ENCODE measurements around the gene DCTN2. TPM values are rescaled to one million over a fixed set of nuclear protein-coding genes. Genes with fewer than 3 reads are reported as not detected.

DCTN2 gene
- total RNA-seq, 1 donor from 2014 or later: 65.8 TPM

DNA sequence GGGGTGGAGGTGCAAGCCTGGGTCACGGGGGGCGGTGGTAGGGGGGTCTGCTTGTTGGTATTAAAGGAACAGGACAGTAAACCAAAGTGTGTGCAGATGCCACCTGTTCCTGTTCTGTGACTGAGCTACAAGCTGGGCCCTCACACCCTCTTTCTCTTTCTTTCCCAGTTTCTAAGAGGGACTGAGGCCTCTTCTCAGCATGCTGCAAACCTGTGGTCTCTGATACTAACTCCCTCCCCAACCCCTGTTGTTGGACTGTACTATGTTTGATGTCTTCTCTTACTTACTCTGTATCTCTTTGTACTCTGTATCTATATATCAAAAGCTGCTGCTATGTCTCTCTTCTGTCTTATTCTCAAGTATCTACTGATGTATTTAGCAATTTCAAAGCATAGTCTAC, 37.1 kb upstream of the DCTN2 start:
- FAIRE-seq: no peak

DNA sequence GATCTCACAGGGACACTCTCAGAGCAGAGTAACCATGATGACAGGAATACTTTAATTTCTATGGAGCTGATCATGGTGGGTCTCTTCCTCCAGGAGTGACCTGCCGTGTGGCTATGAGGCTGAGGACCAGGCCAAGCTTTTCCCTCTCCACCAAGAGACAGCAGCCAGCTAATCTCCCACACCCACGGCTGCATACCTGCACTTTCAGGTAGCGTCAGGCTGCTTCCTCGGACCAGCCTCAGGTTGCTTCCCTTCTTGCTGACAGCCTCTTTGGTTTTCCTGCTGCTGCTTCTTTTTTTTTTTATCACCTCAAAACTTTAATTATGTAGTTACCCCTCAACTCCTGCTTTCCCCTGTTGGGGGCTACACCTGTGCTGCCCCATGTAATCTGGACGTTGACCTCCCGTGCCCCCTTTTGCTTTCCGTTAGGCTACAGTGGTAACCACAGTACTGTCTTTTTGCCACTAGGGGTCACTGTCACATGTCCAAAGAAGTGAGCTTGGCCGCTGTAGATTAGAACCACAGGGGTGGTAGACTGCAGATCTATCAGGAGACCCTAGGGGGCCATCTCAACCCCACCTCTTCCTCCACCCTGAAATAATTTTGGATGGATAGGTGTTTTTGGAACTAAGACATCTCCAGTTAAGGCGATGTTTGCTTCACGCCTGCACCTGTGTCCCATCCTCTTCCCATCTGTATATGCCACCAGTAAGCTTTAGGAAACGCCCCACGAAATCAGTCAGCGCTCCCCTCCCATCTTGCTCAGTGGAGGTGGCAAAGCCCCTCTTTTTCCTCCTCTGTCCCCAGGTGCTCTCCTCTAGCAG, 36.2 kb upstream of the DCTN2 start:
- peaks cover 4% of the 10 kb centered on the region for H3K27me3 ChIP-seq (ENCODE audit: control insufficient read depth, insufficient read depth, low read length)
- peak; percentile 66 for DNase-seq (ENCODE audit: low read depth)
- H3K4me3 ChIP-seq (ENCODE audit: low read depth, low read length): no peak overlapping the region
- no peaks in the 10 kb centered on the region for H3K36me3 ChIP-seq (ENCODE audit: control insufficient read depth, insufficient read depth, low read length)
- TF ChIP-seq, protein P1, sequence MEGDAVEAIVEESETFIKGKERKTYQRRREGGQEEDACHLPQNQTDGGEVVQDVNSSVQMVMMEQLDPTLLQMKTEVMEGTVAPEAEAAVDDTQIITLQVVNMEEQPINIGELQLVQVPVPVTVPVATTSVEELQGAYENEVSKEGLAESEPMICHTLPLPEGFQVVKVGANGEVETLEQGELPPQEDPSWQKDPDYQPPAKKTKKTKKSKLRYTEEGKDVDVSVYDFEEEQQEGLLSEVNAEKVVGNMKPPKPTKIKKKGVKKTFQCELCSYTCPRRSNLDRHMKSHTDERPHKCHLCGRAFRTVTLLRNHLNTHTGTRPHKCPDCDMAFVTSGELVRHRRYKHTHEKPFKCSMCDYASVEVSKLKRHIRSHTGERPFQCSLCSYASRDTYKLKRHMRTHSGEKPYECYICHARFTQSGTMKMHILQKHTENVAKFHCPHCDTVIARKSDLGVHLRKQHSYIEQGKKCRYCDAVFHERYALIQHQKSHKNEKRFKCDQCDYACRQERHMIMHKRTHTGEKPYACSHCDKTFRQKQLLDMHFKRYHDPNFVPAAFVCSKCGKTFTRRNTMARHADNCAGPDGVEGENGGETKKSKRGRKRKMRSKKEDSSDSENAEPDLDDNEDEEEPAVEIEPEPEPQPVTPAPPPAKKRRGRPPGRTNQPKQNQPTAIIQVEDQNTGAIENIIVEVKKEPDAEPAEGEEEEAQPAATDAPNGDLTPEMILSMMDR (IDR thresholded peaks at IDR 0.05; ENCODE audit: insufficient read depth, low read length, severe bottlenecking): peak; percentile 88
- FAIRE-seq: no peak

More for the DNA sequence above, 37.1 kb upstream of the DCTN2 start:
- Histone ChIP-seq H3K27me3 (ENCODE audit: control insufficient read depth, insufficient read depth, low read length) (peaks cover 4% of the 10 kb centered on the region), H3K36me3 (ENCODE audit: control insufficient read depth, insufficient read depth, low read length) (no peaks in the 10 kb centered on the region), H3K4me3 (ENCODE audit: low read depth, low read length) (no peak overlapping the region)
- TF ChIP-seq, protein P1 (IDR thresholded peaks at IDR 0.05; ENCODE audit: insufficient read depth, low read length, severe bottlenecking): no peak
- DNase-seq (ENCODE audit: low read depth): no peak

DNA sequence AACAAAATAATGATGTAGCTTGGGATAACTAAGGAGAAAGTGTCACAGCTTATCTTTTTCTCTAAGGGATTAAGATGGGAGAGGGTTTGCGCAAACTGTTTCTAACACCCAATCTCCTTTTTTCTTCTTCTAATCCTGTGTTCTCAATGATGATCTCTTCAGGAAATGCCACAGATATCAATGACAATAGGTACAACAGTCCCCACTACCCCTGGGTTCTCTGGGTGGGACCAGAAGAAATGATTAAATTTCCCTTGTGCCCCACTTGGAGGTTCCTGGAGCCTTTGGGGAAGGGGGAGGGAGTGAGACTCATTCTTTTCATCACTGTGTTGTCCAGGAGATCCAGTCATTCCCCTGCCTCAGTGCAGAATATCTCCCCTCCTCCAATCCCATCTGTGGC, 35.4 kb upstream of the DCTN2 start:
- FAIRE-seq (no peak), DNase-seq (ENCODE audit: low read depth) (no peak)
- TF ChIP-seq, protein P1 (IDR thresholded peaks at IDR 0.05; ENCODE audit: insufficient read depth, low read length, severe bottlenecking): no peak
- Histone ChIP-seq H3K4me3 (ENCODE audit: low read depth, low read length) (no peak overlapping the region), H3K27me3 (ENCODE audit: control insufficient read depth, insufficient read depth, low read length) (peaks cover 4% of the 10 kb centered on the region), H3K36me3 (ENCODE audit: control insufficient read depth, insufficient read depth, low read length) (no peaks in the 10 kb centered on the region)

DNA sequence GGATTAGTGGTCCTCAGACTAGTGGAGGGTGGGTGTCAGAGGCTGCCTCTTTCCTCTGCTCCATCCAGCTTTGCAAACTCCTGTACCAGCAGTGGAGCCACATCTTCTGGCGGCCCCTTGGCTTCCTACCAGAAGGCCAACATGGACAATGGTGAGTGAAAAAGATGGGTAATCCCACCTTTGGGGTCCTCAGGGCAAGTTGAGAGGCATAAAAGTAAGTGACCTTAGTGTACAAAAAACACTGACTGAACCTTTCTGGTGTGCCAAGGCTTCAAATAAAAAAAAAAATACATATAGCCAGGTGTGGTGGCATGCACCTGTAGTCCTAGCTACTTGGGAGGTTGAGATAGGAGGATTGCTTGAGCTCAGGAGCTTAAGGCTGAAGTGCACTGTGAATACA, 34.8 kb upstream of the DCTN2 start:
- Histone ChIP-seq H3K36me3 (ENCODE audit: control insufficient read depth, insufficient read depth, low read length) (no peaks in the 10 kb centered on the region), H3K4me3 (ENCODE audit: low read depth, low read length) (no peak overlapping the region), H3K27me3 (ENCODE audit: control insufficient read depth, insufficient read depth, low read length) (peaks cover 4% of the 10 kb centered on the region)
- FAIRE-seq (no peak), DNase-seq (ENCODE audit: low read depth) (no peak)
- TF ChIP-seq, protein P1 (IDR thresholded peaks at IDR 0.05; ENCODE audit: insufficient read depth, low read length, severe bottlenecking): no peak

DNA sequence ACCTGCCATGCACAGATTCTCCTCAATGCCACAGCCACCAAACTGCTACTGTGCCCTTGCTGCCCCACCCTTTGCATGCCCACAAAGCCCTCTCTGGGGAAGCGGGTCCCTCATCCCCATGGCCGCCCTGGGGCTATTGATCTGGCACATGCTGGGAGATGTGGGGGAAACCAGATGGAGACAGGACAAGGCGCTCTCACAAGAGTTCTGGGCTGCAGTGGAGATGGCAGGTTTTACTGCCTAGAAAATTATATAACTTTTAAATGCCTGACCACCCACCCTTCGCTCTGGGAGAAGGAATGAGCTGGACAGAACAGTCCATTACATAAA, 33.4 kb upstream of the DCTN2 start:
- H3K27me3 ChIP-seq (ENCODE audit: control insufficient read depth, insufficient read depth, low read length): peaks cover 2% of the 10 kb centered on the region
- no peak for FAIRE-seq

More for the DNA sequence above, 33.4 kb upstream of the DCTN2 start:
- Histone ChIP-seq H3K36me3 (ENCODE audit: control insufficient read depth, insufficient read depth, low read length) (no peaks in the 10 kb centered on the region), H3K4me3 (ENCODE audit: low read depth, low read length) (no peak overlapping the region)
- TF ChIP-seq, protein P1 (IDR thresholded peaks at IDR 0.05; ENCODE audit: insufficient read depth, low read length, severe bottlenecking): no peak
- DNase-seq (ENCODE audit: low read depth): no peak

Data from bronchial epithelial cell (primary cell).